Stimulated activated CD8-positive, alpha-beta memory T cell treated with anti-CD3 and anti-CD28 coated beads, Interleukin-4, amount 100 ng/mL, for 4 hours (primary cell): ENCODE data around the gene AHCY.
A peak's percentile ranks its signal among the peaks of the same experiment; 100 is the strongest.

ENCODE experiments used
- DNase-seq, 2 donors: peaks; one replicate each; pipeline ENCODE4 v3.0.0-alpha.2; 2020; ENCODE audit warnings: low read depth in 2 of 2, low spot score in 1 of 2

Gene AHCY

DNA sequence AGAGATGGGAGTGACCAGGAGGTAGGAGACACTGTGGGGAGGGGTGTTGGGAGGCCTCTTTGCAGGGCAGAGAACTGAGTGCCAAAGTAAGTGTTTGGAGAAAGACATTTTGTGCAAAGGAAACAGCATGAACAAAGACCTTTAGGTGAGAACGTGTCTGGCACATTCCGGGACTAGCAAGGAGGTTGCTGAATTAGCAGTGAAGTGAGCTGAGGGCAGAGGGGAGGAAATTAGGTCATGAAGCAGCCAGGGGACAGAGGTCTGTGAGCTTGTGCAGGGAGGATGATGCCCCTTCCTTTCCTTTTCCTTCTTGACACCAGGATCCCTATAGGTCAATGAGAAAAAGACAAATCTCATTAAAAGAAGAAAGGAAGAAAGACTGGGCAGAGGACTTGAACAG, 21.4 kb upstream of the AHCY start:
- no peak for DNase-seq

DNA sequence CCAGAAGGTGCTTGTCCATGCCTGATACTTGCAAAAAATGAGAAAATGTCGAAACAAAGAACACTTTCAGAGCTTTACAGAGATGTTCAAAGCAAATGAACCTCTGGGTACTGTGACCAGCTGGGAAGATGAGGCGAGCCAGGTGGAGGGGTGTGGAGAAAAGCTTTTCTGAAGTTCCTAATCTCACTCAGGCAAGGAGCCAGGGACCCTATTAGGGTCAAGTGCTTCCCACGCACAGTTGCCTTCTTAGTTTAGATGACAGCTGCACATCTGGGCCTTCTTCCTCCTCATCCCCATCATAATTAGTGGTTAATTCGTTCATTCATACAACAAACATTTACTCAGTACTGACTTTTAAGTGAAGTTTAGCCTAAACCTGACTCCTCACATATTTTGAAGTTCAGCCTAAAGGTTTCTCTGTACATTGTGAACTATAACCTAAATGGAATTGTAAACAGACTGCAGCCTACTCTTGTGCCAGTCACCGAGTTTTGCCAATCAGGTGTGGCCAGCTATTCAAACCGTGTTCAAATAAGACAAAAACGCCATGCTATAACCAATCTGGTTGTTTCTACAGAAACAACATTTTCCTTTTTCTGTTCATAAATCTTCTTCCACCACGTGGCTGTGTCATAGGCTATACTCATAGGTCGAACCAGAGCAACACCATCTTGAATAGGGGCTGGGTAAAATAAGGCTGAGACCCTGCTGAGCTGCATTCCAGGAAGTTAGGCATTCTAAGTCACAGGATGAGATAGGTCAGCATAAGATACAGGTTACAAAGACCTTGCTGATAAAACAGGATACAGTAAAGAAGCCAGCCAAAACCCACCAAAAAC, 19.3 kb upstream of the AHCY start:
- DNase-seq: no peak

DNA sequence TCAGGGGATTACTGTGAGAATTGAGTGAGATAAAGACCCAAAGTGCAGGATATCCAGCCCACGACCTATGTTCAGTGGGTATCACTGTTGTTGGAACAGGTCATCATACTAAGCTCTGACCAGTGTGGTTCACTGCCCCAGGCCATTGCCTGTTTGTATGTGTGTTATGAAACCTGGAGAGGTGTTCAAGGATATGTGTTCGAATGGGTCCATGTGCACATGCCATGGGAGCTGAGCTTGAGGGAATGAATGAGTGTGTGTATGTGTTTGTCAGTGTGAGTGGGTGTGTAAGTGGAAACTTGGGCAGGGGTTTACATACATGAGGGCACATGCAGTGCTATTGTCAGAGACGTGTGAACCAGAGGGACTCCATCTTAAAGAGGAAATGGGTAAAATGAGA, 17.7 kb upstream of the AHCY start:
- no peak for DNase-seq

DNA sequence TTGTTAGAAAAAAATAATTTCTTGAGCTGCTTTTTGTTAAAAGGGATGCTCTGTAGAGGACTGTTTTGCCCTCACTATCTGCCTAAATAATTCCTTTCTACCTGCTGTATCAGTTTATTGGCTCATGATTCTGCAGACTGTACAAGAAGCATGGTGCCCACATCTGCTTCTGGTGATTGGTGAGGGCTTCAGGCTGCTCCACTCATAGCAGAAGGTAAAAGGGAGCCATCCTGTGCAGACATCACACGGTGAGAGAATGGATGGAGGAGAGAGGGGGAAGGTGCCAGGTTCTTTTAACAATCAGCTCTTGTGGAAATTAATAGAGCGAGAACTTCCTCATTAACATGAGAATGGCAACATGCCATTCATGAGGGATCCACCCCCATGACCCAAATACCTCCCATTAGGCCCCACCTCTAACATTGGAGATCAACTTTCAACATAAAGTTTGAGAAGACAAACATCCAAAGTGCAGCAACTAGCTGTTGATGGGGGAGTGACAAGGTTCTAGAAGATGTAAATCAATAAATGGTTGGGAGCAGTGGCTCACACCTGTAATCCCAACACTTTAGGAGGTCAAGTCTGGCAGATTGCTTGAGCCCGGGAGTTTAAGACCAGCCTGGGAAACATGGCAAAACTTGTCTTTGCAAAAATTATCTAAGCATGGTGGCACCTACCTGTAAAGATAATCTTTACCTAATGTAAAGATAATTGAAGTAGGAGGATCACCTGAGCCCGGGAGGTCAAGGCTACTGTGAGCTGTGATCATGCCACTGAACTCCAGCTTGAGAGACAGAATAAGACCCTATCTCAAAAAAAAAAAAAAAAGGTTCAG, 15.7 kb upstream of the AHCY start:
- no peak for DNase-seq

DNA sequence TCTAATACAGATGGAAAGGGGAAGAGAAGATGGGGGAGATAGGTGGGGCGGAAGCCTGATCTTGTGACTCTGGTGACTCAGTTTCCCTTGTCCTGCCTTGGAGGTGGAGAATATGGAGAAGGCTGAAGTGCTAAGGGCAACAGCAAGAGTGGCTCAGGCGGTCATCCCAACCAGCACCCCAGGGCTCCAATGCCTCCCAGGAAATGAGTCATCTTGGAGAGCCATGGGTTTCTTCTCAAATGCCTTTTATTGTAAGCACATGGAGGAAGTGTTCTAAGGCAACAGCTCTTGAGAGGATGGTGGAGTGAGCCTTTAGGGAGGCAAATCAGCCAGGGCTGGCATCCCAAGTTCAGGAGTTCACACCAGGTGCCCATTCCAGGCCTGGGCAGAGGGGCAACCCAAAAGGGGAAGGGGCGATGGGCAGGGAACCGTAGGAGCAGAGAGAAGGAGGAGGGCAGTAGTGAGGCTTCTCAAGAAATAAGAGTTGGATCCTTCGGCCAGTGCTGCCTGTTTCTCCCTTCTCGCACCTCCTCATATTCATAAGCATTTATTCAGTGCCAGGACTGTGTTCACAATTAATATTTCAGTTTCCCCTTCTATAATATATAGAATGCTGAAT, 13.2 kb upstream of the AHCY start:
- no peak for DNase-seq

DNA sequence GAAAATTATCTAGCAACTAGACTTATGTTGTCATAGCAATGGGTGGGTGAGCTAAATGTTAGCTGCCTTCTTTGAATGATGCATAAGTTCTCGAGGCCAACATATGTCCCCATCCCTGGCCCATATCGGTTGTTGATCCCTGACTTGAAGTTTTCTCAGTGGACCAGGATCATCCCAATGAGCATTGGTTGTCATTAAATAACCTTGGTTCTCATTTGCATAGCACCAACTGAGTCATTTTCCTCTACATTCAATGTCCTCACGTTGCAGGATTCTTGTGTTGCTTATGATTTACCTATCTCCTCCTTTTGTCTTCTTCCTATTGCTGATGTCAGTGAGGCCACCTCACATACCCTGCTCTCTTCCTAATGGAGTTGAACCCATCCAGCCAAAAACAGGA, 12.1 kb upstream of the AHCY start:
- DNase-seq: no peak

DNA sequence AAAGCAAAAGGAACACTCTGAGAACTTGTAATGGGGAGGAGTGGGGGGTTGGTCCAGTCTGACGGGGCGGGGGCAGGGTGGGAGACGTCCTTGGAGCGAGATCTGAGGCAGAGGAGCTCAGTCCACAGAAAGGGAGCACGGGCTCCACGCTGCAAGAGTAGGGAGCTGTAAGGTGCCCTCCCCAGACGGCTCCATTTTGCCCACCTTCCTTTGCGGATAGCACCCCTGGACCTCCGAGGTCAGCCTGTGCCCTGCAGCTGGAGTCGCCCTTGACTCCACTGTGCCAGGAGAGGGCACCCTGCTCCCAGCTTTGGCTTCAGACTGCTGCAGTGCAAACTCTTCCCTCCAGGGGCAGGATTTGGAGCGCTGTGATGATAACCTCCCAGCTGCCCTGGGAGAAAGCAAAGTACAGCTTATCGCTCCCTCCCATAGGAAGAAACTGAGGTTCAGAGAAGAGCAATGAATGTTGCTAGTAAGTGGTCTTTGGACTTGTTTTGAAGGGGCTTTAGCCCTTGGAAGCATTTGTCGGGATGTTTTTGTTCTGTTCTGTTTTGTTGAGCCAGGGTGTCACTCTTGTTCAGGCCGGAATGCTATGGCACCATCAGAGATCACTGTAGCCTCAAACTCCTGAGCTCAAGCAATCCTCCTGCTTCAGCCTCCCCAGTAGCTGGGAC, 9.5 kb upstream of the AHCY start:
- peak; percentile 64 to 75 for DNase-seq

DNA sequence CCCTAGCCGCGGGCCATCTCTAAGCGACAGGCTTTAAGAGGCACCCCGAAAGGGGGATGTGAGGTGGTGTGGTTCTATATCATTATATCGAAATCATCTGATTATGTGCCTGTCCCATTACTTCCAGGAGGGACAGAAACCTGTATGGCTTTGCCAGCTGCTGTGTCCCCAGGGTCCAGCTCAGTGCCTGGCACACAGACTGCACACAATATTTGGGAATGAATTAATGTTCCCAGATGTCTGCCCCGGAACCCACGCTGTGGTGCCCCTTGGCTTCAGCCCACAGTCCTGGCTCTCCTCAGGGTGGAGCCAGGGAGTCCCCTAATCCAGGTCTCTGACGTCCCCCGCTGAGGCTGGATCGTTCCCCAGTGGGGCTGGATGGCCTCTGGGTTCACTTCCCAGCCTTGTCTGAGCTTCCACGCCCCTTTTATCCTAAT, 8.9 kb upstream of the AHCY start:
- no peak for DNase-seq

DNA sequence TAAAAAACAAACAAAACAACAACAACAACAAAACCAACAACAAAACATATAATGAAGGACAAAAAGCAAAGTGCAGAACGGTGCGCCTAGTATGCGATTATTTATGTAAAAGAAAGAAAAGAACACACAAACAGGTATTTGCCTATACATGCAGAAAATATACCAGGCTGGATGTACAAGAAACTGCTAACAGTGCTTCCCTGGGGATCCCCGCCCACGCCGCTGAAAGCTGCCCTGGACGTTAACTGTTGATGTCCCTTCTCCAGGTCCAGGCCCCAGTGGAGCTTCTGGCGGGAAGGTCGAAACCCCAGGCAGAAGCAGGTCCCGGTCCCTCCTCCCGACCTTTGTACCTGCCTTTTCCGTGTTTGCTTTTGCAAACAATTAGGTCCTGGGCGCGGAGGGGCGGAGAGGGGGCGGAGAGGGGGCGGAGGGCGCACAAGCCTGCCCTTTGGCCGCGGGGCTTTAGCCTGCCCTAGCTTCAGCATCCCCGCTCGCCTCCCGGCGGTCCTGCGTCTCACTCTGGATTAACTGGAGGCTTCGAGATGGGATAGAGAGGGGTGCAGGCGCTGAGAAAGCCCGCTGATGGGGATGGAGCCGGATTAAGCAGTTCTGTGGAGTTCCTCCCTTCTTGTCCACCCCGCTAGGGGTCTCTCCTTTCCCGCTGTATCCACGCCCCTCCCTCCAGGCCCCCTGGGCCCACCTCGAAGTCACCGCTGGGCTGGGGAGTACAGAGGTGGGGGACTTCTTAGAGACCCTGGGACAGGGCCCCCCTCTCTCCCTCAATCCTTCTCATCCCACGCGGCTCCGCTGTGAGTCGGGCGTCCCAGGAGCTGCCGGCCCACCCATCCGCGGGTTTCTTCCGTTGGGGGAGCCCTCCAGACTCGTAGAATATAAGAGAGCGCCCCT, 8.2 kb upstream of the AHCY start:
- no peak for DNase-seq

DNA sequence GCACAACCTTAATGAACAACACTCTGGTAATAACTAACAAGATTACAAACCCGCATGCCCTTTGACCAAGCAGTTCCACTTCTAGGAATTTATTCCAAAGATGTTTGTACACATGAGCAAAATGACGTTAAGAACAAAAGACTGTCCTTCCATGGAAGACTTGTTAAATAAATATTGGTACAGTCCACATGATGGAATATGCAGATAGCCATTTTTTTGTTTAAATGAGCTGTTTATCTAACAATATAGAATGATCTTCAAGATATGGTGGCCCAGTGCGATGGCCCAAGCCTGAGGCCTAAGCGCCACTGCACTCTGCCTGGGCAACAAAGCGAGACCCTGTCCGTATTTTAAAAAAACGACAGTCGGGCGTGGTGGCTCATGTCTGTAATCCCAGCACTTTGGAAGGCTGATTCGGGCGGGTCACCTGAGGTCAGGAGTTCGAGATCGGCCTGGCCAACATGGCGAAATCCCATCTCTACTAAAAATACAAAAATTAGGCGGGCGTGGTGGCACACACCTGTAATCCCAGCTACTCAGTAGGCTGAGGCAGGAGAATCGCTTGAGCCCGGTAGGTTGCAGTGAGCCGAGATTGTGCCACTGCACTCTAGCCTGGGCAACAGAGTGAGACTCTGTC, 7.4 kb upstream of the AHCY start:
- no peak for DNase-seq

DNA sequence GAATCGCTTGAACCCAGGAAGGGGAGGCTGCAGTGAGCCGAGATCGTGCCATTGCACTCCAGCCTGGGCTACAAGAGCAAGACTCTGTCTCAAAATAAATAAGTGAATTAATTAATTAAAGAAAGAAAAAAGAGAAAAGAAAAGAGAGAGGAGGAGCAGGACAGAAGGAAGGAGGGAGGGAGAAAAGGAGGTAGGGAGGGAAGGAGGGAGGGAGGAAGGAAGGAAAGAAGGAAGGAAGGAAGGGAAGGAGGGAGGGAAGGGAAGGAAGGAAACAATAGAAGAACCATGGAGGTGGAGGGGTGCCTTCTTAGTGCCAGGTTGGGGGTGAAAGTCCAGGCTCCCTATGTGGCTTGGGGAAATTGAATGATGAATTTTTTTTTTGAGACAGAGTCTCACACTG, 6.5 kb upstream of the AHCY start:
- DNase-seq: no peak

DNA sequence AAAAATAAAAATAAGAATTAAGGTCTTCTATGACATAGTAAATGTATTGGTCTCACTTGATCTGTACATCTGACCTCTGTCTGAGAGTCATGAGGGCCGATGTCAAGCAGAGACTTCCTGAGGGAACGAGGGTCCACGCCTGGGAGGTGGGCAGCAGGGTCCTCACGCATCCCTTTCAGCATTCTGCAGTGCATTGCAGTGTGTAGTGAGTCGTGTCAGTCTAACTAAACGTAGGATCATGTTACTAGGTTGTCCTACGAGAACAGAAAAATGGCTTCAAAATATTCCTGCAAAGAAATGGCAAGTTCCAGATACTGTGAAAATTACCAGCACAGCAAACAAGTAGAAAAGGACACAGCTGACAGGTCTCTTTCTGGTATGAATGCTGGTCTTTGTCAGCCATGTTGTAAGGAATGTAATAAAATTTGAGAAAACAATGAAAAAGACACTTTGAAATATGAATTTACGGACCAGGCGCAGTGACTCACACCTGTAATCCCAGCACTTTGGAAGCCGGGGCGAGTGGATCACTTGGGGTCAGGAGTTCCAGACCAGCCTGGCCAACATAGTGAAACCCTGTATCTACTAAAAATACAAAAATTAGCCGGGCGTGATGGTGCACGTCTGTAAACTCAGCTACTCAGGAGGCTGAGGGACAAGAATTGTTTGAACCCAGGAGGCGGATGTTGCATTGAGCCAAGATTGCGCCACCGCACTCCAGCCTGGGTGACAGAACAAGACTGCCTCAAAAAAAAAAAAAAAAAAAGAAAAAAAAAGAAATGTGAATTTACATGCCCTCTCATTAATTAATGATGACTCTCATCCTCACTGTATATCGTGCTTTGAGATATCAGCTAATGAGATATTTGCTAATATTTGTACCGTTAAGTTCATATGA, 2.4 kb upstream of the AHCY start:
- DNase-seq: no peak

DNA sequence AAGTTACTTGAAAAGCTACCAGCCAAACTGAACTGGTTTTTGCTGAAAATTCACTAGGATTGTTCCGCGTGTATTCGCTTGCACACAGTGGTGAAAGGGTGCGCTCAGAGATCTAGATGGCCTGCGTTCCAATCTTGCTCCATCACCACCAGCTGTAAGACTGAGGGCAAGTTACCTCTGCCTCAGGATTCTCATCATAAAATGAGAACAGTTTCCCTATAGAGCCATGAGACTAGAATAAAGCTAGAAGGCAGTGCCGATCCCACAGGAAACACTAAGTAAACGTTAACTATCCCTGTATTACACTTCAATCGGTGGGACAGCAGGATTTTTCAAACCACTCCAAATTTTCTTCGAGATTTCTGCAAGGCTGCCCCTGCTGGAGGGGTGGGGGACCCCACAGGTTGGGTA, 838 bp downstream of the AHCY start:
- no peak for DNase-seq

DNA sequence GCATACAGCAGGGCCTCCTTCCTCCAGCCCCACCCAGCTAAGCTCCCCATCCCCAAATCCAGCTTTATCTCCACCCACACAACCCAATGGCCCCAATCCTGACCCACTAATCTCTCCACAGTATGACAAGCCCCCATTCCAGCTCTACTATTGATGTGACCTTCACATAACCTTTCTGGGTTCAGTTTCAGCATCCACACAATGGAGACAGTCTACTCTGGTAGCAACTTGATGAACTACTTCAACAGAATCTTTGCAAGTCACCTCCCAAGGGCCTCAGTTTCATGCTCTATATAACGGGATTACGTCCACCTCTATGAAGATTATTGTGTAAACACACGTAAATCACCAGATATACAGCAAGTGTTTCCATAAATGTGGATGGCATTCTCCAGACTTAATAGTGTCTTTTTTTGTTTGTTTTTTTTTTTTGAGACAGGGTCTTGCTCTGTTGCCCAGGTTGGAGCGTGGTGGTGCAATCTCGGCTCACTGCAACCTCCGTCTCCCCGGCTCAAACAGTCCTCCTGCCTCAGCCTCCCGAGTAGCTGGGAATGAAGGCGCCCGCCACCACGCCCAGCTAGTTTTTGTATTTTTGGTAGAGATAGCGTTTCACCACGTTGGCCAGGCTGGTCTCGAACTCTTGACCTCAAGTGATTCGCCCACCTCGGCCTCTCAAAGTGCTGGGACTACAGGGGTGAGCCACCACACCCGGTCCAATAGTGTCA, 1.4 kb downstream of the AHCY start:
- no peak for DNase-seq

DNA sequence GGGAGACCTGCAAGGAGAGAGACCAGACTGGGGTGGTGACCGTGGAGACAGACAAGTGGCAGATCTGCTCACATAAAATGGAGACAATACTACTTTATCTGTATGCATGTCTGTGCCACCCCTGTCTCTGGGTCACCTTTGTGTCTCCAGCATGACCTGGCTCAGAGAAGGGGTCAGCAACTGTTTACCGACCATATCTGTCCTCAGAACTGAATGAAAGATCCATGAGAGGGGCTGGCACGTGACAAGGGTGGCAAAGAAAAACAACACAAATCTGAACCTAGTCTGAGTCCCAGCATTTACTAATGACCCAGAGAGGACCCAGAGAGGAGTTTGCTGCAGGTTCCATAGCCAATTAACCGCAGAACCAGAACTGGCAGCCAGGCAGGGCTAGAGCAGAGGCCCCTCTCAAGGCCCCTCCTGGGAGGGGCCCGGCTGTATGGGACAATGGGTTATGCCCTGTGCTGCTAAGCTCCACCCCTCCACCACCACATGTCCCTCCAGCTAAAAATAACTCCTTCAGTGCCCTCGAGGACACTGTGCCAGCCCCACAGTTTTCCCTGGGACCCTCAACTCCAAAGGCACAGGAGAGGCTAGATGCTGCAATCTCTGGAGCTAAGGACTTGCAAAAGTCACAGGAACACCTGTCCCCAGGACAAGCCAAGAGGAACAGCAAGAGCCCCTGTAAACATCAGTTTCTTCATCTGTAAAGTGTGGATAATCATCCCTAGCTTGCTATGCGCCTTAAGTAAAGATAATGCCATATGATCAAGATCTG, 2.2 kb downstream of the AHCY start:
- no peak for DNase-seq

DNA sequence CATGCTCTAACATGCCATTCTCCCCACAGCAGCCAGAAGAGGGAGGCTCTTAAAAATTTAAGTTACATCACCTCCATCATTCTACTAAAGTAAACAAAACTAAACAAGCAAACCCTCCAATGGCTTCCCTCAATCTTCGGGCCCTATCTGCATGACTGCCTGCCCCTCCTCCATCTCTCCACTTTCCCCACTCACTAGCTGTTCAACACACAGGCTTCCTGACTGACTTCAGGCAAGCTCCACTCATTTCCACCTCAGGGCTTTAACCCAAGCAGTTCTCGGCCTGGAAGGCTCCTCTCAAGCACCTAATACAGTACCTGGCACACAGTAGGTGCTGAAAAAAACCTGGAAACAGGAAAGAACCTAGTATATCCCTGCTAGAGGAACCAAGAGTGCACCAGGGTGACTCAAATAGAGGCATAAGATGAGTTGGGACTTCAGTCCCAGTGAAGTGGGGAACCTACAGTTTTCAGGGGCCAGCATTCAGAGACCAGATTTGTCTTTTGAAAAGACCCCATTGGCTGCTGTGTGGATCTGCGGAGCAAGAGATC, 2.8 kb downstream of the AHCY start:
- DNase-seq: no peak

DNA sequence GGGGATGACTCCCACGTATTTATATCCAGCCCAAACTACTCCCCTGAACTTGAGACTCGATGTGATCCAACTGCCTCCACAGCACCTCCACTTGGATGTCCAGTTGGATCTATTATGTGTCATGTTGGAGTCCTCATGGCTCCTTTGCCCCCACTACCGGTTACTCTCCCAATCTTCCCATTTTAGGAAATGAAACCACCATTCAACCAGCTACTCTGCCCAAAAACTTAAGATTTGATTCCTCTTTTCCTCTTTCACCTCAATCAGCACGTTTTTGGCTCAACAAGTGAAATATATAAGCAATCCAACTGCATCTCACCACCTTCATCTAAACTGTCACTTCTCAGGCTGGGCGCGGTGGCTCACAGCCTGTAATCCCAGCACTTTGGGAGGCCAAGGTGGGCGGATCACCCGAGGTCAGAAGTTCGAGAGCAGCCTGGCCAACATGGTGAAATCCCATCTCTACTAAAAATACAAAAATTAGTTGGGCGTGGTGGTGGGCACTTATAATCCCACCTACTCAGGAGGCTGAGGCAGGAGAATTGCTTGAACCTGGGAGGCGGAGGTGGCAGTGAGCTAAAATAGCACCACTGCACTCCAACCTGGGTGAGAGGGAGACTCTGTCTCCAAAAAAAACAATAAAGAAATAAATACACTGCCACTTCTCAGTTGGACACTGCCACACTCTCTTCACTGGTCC, 3.4 kb downstream of the AHCY start:
- no peak for DNase-seq
